Activated CD4-positive, alpha-beta T cell treated with anti-CD3 and anti-CD28 coated beads, Interleukin-2, amount 10 ng/mL, durations not matched to agents 24 days and 14 days (primary cell): ENCODE measurements around the gene GAPVD1. TPM values are rescaled to one million over a fixed set of nuclear protein-coding genes. Genes with fewer than 3 reads are reported as not detected.
"Not testable (repeated sequence)": the region's sequence is repeated elsewhere in the genome, so short reads cannot be mapped to it uniquely, and the experiment has no call there.

Experiments
- DNase-seq: peaks from one replicate; pipeline ENCODE4 v3.0.0; 2022
- H3K27ac Mint-ChIP-seq: one replicate; pipeline ENCODE4 v1.8.0; 2022; ENCODE audit warnings: mild to moderate bottlenecking, mixed read lengths
- H3K27me3 Mint-ChIP-seq: one replicate; pipeline ENCODE4 v1.8.0; 2022; ENCODE audit warnings: mixed read lengths
- H3K36me3 Mint-ChIP-seq: one replicate; pipeline ENCODE4 v1.8.0; 2022; ENCODE audit warnings: low read depth, mild to moderate bottlenecking, mixed read lengths
- H3K4me1 Mint-ChIP-seq: one replicate; pipeline ENCODE4 v1.8.0; 2021; ENCODE audit warnings: mixed read lengths
- H3K4me3 Mint-ChIP-seq: one replicate; pipeline ENCODE4 v1.8.0; 2022; ENCODE audit warnings: mild to moderate bottlenecking, moderate library complexity, mixed read lengths
- H3K9me3 Mint-ChIP-seq: one replicate; pipeline ENCODE4 v1.8.0; 2021; ENCODE audit warnings: mixed read lengths
- intact Hi-C: fragments of 100-400 bp; cut with micrococcal nuclease; formaldehyde crosslinking; loops from one replicate; pipeline ENCODE4 v1.15.1; 2023
- total RNA-seq: library from RNA; stranded (reverse); gene quantifications from 2 replicates; pipeline ENCODE4 v1.2.3, GENCODE V29; 2022

Gene GAPVD1
- total RNA-seq, 1 donor from 2014 or later: 50.3 TPM

DNA sequence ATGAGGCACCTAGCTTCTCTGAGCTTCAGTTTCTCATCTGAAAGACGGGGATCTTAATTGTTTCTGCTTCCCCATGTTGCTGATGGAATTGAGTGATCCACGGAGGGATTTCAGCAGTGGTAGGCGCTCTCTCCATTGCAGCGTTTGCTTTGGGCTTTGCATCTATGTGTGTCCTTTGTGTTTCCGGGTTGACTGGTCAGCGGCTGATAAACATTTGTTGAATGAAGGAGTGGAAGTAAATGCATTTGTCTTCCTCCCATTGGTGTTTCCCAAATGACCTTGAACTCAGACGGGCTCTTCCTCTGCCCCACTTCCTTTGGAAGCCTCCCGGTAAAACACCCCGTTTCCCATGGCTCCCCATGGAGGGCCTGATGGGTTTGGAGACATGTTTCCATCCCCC lies 117.2 kb downstream of the GAPVD1 start:
- Mint-ChIP-seq H3K4me1 (peaks cover 3% of the 10 kb centered on the region), H3K36me3 (no peaks in the 10 kb centered on the region), H3K27ac (no peak overlapping the region), H3K27me3 (peaks cover 3% of the 10 kb centered on the region), H3K9me3 (no peaks in the 10 kb centered on the region), H3K4me3 (no peak overlapping the region)
- no peak for DNase-seq
- intact Hi-C loops: loop anchor here (10.0 kb wide), 2 partner anchors 134 to 234 kb away; partner anchors contain the start of genes HSPA5 and SCAI

DNA sequence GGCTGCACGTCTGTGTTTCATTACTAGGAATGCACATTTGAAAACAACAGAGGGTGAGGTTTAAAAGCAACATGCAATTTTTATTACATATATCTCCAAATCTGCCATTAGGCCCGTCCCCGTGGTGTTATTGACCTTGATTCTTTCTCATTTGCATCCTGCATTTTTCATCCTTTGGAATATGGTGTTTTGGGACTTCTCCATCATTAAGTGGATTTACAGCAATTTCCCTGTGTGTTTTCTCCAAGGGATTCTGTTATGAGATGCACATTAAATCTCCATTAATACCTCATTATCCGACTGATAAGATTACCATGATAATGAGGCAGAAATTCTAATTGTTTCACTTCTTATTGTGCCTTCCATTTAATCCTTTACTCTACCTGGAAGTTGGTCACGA lies 117.6 kb downstream of the GAPVD1 start:
- no peak overlapping the region for H3K27ac Mint-ChIP-seq
- H3K9me3 Mint-ChIP-seq: no peaks in the 10 kb centered on the region
- H3K4me1 Mint-ChIP-seq: peaks cover 2% of the 10 kb centered on the region
- DNase-seq: no peak
- no peak overlapping the region for H3K4me3 Mint-ChIP-seq
- intact Hi-C loops: loop anchor here (10.0 kb wide), 2 partner anchors 134 to 234 kb away; partner anchors contain the start of genes HSPA5 and SCAI
- H3K36me3 Mint-ChIP-seq: no peaks in the 10 kb centered on the region
- peaks cover 2% of the 10 kb centered on the region for H3K27me3 Mint-ChIP-seq

DNA sequence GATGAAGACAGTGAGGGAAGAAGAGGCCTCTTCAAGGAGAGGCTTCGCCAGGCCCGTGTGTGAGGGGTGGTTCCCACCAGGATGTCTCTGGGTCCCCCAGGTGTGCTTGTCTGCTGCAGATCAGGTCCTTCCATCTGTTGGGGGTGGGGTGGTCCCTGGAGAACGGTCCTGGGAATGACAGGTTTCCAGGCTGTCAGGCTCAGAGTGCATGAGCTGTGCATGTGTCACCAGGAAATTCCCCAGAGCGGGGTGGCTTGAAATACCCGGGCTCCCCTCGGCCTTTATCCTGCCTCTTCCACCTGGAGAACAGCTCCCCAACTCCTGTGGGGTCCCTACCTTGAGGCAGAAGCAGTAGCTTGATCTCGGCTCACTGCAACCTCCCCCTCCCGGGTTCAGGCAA lies 118.8 kb downstream of the GAPVD1 start:
- no peak overlapping the region for H3K27ac Mint-ChIP-seq
- H3K9me3 Mint-ChIP-seq: no peaks in the 10 kb centered on the region
- intact Hi-C loops: no loop called here
- H3K27me3 Mint-ChIP-seq: peaks cover 2% of the 10 kb centered on the region
- no peaks in the 10 kb centered on the region for H3K36me3 Mint-ChIP-seq
- no peak overlapping the region for H3K4me3 Mint-ChIP-seq
- DNase-seq: no peak
- no peaks in the 10 kb centered on the region for H3K4me1 Mint-ChIP-seq

DNA sequence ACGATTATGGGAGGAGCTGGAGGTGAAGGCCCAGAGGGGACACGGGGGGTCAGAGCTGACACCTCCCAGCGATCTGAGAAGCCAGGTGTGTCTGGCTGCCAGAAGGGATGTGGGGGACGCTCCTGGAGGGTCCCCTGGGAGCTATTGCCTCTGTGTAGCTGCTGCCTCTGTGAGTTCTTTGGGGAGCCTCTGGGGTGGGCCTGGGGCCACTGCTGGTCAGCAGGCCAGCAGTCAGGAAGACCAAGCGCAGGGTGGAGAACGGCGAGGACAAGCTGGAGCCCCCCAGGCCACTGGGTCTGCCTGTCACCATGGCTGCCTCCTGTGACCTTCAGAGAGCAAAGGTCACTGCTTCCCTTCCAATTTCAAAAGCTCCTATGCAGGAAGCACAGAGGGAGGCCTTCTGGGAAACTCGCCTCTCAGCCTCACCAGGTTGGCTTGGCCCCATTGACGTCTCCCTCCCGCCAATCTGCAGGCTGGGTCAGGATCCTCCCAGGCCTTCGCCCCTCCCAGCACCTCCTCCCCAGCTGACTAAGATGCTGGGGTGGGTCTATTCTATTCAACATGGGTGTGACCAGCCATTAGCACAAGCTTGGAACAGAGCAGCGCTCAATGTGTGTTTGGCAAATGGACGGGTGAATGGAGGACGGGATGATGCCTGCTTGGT lies 126.4 kb downstream of the GAPVD1 start:
- H3K27ac Mint-ChIP-seq: no peak overlapping the region
- no peaks in the 10 kb centered on the region for H3K36me3 Mint-ChIP-seq
- intact Hi-C loops: no loop called here
- no peaks in the 10 kb centered on the region for H3K4me1 Mint-ChIP-seq
- H3K27me3 Mint-ChIP-seq: no peaks in the 10 kb centered on the region
- DNase-seq: no peak
- H3K4me3 Mint-ChIP-seq: no peak overlapping the region
- no peaks in the 10 kb centered on the region for H3K9me3 Mint-ChIP-seq

DNA sequence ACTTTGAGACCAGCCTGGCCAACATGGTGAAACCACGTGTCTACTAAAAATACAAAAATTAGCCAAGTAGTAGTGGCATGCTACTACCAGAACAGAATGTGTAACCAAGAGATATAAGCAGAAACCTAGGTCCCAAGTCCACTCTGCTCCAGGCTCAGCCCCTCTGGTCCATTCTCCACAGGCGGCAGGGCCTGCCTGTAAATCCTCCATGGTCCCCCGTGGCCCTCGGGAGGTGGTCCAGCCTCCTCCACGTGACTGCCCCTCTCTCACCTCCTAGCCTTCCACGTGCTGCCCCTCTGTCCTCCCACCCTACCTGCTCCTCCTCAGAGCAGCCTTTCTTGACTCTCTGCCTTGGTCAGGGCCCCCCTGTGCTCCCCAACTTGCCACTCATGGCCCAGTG lies 127.4 kb downstream of the GAPVD1 start:
- no peak for DNase-seq
- intact Hi-C loops: no loop called here
- H3K4me1 Mint-ChIP-seq: no peaks in the 10 kb centered on the region

DNA sequence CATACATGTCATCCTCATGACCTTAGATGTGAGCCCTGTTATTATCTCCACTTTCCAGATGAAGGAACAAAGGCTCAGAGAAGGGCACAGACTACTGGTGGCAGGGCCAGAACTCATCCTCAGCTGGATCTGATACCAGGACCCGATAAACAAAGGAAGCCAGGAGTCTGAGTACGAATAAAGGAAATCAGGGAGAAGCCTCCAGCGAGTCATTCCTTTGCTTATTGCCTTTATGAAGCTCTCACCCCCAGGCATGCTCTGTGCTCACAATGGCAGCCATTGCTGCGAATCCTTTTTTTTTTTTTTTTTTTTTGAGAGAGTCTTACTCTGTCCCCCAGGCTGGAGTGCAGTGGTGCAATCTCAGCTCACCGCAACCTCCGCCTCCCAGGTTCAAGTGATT lies 130.1 kb downstream of the GAPVD1 start:
- Mint-ChIP-seq H3K4me1 (no peaks in the 10 kb centered on the region), H3K9me3 (no peaks in the 10 kb centered on the region), H3K27me3 (no peaks in the 10 kb centered on the region), H3K36me3 (no peaks in the 10 kb centered on the region), H3K27ac (no peak overlapping the region), H3K4me3 (no peak overlapping the region)
- DNase-seq: no peak
- intact Hi-C loops: no loop called here

More for the DNA sequence above, 127.4 kb downstream of the GAPVD1 start:
- Mint-ChIP-seq H3K4me3 (no peak overlapping the region), H3K27me3 (no peaks in the 10 kb centered on the region), H3K27ac (no peak overlapping the region), H3K9me3 (no peaks in the 10 kb centered on the region), H3K36me3 (no peaks in the 10 kb centered on the region)

DNA sequence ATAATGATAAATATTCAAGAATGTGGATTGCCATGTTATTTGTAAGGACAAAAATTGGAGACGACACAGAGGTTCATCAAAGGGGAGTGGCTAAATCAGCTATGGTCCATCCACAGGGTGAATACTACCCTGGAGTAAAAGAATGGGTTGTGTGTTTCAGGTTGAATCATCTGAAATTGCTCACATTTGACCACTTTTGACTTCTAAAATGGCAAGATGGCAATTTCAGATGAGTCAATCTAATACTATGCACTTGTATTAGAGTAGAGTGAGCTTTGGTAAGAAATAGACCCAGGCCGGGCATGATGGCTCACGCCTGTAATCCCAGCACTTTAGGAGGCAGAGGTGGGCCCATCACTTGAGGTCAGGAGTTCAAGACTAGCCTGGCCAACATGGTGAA lies 131.8 kb downstream of the GAPVD1 start:
- DNase-seq: no peak
- no peaks in the 10 kb centered on the region for H3K27me3 Mint-ChIP-seq
- no peak overlapping the region for H3K27ac Mint-ChIP-seq
- H3K4me1 Mint-ChIP-seq: no peaks in the 10 kb centered on the region
- no peaks in the 10 kb centered on the region for H3K9me3 Mint-ChIP-seq
- no peaks in the 10 kb centered on the region for H3K36me3 Mint-ChIP-seq
- intact Hi-C loops: no loop called here
- H3K4me3 Mint-ChIP-seq: no peak overlapping the region

DNA sequence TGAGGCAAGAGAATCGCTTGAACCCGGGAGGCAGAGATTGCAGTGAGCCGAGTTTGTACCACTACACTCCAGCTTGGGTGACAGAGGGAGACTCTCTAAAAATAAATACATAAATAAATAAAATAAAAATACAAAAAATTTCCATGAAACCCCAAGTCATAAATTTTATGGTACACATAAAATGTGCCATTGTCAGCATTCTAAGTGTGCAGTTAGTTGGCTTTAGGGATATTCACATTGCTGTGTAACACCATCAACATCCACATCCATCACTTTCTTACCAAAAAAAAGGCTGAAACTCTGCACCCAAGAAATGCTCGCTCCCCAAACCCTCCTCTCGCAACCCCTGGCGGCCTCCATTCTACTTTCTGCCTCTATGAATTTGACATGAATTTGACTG lies 135.2 kb downstream of the GAPVD1 start:
- H3K27ac Mint-ChIP-seq: no peak overlapping the region
- H3K9me3 Mint-ChIP-seq: no peaks in the 10 kb centered on the region
- H3K4me3 Mint-ChIP-seq: no peak overlapping the region
- DNase-seq: no peak
- no peaks in the 10 kb centered on the region for H3K4me1 Mint-ChIP-seq
- H3K36me3 Mint-ChIP-seq: no peaks in the 10 kb centered on the region
- no peaks in the 10 kb centered on the region for H3K27me3 Mint-ChIP-seq
- intact Hi-C loops: no loop called here

DNA sequence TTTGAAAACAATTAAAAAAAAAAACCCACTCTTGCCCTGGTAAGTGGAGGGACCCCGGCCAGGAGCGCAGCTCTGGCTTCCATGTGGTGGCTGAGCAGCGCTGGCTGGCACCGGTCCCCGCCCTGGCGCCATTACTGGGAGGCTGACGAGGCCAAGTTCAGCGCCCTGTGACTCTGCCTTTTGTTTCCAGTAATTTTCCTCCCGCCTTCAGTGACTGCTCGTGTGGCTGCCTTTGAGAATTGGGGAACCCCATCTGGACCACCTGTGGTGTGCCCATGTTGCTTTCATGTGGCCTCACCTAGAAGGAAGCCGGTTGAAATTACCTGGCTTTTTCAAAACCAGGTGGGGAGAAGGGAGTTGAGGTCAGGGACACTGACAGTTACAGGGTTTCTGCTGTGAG lies 136.1 kb downstream of the GAPVD1 start:
- H3K36me3 Mint-ChIP-seq: no peaks in the 10 kb centered on the region
- H3K9me3 Mint-ChIP-seq: no peaks in the 10 kb centered on the region
- intact Hi-C loops: no loop called here
- no peaks in the 10 kb centered on the region for H3K4me1 Mint-ChIP-seq
- no peak for DNase-seq
- no peak overlapping the region for H3K4me3 Mint-ChIP-seq
- H3K27ac Mint-ChIP-seq: no peak overlapping the region
- no peaks in the 10 kb centered on the region for H3K27me3 Mint-ChIP-seq

DNA sequence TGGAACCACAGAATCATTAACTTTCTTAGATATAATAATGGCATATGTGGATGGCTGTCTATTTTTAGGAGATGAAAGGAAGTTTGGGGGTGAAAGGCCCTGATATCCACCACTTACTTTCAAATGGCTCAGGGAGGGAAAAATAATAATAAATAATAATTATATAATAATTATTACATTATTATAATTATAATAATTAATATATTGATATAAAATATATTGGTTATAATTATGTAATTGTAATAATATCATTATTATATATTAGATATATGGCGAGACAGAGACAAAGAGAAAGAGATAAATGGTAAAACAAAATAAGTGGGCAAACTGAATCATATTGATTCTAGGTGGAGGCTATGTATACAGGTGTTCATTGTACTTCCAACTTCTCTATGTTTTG lies 136.6 kb downstream of the GAPVD1 start:
- Mint-ChIP-seq H3K9me3 (no peaks in the 10 kb centered on the region), H3K4me3 (no peak overlapping the region), H3K27ac (no peak overlapping the region), H3K36me3 (no peaks in the 10 kb centered on the region), H3K27me3 (no peaks in the 10 kb centered on the region), H3K4me1 (no peaks in the 10 kb centered on the region)
- DNase-seq: no peak
- intact Hi-C loops: no loop called here

DNA sequence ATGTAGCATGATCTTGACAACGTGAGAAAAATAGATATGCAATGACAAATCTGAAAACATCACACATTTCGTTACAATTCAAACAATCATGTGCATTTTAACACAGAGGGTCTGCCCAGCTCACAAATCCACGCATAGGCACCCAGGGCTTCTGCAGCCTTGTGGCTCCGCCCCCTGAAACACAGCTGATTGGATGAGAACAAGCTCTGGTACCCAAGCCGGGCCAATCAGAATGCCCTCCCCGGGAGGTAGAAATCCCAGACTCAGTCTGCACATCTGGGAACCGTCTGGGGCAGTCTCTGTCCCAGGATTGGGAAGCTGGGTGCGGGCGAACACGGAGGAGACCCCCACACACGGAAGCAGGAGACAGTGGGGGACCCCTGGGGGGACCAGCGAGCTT lies 137.5 kb downstream of the GAPVD1 start:
- DNase-seq: no peak
- Mint-ChIP-seq H3K27me3 (no peaks in the 10 kb centered on the region), H3K4me3 (no peak overlapping the region), H3K36me3 (no peaks in the 10 kb centered on the region), H3K27ac (no peak overlapping the region), H3K9me3 (no peaks in the 10 kb centered on the region), H3K4me1 (no peaks in the 10 kb centered on the region)
- intact Hi-C loops: no loop called here

DNA sequence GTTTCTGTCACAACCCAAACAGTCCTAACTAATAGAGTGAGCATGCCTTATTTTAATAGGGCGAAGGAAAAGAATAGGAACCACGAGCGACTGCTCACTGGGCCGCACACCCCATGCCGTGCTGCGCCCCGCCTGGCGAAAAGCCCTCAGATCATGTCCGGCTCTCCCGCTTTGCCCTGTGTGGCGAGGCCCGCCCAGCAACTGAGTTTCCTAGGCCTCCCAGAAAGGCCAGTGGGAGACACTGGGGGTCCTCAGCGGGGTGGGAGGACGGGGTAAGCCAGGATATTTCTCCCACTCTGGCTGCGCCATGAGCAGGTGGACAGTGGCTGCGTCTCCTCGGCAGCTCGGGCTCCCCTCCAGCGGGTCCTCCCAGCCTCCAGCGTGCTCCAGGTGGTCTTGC lies 138.0 kb downstream of the GAPVD1 start:
- H3K36me3 Mint-ChIP-seq: no peaks in the 10 kb centered on the region
- no peaks in the 10 kb centered on the region for H3K27me3 Mint-ChIP-seq
- no peaks in the 10 kb centered on the region for H3K9me3 Mint-ChIP-seq

DNA sequence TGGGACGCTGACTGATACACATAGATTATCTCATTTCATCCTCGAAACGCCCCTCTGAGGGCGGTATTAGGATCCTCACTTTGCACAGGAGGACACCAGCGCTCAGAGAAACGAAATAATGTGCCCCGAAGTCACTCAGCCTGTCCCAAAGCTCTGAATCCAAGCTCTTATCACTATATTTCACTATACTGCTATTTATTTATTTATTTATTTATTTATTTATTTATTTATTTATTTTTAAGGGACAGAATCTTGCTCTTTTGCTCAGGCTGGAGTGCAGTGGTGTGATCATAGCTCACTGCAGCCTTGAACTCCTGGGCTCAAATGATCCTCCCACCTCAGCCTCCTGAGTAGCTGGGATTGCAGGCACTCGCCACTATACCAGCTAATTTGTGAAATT lies 138.6 kb downstream of the GAPVD1 start:
- intact Hi-C loops: loop anchor here (10.0 kb wide), 1 partner anchor 305 kb away; the partner anchor contains the start of gene MAPKAP1
- H3K4me1 Mint-ChIP-seq, H3K9me3 Mint-ChIP-seq, H3K4me3 Mint-ChIP-seq, DNase-seq, H3K27ac Mint-ChIP-seq, H3K27me3 Mint-ChIP-seq, H3K36me3 Mint-ChIP-seq: not testable (repeated sequence)

More for the DNA sequence above, 138.0 kb downstream of the GAPVD1 start:
- intact Hi-C loops: loop anchor here (10.0 kb wide), 1 partner anchor 305 kb away; the partner anchor contains the start of gene MAPKAP1
- H3K27ac Mint-ChIP-seq: no peak overlapping the region
- no peaks in the 10 kb centered on the region for H3K4me1 Mint-ChIP-seq
- no peak for DNase-seq
- no peak overlapping the region for H3K4me3 Mint-ChIP-seq

DNA sequence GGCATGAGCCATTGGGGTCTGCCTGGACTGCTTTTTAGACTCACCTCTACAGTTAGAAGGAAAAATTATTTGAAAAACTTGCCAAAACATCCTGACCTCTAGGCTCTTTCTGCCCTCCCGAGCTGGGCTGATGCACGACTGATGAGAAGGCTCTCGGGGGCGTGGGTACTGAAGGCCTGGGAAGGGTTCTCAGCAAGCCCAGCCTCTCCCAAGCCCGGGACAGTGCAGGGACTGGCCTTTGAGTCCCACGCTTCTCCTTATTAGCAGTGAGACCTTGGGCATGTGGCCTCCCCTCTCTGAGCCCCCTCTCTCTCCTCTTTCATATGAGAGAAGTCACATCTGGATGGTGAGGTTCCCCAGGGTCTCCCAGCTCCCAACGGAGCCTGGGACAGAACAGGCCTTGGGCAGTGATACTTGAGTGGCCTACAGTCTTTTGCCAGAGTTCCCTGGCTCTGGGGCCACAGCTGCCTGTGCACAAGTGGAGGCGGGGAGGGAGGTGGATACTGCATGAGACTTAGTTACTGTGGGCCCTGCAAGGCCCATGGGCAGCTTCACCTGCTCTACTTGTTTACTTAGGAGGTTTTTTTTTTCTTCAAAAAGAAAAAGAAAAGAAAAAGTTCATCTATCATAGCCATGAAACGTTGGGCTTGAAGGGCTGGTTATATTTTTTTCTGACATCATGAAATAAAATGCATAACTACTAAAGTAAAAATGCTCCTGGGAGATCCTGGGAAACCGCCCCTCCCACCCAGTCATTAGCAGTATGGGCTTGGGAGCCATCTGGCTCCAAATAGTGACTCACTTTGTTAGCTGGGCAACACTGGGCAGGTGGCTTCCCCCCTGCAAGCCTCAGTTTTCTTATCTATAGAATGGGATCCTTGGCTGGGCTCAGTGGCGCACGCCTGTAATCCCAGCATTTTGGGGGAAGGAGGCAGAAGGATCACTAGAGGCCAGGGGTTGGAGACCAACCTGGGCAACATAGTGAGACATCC lies 139.4 kb downstream of the GAPVD1 start:
- Mint-ChIP-seq H3K4me1 (no peaks in the 10 kb centered on the region), H3K36me3 (no peaks in the 10 kb centered on the region), H3K4me3 (no peak overlapping the region), H3K9me3 (no peaks in the 10 kb centered on the region), H3K27me3 (no peaks in the 10 kb centered on the region), H3K27ac (no peak overlapping the region)
- DNase-seq: no peak
- intact Hi-C loops: loop anchor here (10.0 kb wide), 1 partner anchor 304 kb away; the partner anchor contains the start of gene MAPKAP1
